Measurements from ENCODE around the gene TRIM16.
"Not testable (repeated sequence)": the region's sequence is repeated elsewhere in the genome, so short reads cannot be mapped to it uniquely, and the experiment has no call there.

Gene TRIM16

DNA sequence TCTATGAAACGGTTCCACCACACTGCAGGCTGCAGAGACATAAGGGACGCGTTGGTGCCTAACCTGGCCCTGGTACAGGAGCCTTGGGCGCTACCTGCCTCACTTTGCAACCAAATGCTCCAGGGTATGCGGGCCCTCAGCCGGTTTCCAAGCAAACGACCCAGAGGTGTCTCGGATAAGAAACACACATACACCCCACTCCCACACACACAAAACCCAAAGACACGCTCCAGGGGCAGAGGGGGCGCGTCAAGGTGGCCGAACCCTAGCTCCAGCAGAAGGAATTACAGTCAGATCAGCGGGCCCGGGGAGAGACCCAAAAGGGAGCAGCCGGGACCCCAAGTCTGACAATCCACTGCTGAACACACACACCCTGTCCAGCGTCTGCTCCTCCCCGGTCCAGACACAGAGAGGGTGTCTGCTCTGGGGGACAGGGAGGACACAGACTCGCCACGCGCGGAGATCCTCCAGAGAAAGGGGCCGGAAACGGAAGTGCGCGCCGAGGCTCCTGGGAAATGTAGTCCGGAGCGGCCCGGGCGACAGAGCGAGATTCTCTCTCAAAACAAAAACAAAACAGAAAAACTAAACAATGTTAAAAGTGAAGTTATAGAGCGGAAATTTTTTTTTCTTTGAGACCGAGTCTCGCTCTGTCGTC lies at the start of gene TRIM16:
TRIM16 (minus strand) TSS at position 488 of the 655 bp plus-strand sequence. CDS start 32,702 bp downstream, outside the sequence.
- DNase-seq = peak; percentile 74

DNA sequence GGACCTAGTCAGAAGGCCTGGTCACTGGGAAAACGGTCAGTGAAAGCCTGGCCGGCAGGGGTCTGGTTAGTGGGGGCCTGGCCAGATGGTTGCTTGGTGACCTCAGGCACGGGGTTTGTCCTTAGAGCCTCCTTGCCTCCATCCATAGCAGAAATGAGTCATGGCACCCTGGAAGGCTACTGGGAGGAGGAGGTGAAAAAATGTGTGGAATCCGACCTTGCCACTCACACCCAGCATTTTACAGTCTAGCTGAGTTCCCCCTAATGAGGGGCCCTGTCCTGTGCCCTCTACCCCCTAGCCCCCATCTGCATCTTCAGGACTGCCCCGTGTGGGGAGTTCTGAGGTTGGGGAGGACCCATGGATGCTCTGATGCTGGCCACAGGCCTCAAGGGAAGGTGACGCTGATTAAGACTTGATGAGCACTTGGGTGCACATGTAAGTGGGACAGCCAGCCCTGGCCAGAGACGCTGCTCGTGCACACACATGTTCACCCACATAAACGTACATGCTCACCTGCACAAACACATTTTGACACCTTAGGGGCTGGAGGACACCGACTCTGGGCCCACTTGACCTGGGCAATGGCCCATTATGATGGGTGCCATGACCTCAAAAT lies 49.2 kb upstream of the TRIM16 start:
- DNase-seq = not testable (repeated sequence)

DNA sequence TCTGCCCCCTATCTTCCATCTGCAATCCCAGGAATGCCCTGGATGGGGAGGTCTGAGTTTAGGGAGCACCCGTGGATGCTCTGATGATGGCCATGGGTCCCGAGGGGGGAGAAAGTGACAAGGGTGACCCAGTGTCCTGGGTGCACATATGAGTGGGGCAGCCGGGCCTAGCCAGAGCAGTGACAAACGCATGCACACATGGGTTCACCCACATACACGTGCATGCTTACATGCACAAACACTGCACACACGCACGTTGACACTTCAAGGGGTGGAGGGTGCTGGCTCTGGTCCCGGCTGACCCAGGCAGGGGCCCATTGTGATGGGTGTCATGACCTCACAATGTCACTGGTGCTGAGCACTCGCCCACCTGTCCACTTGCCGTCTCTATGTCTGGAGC lies 47.8 kb upstream of the TRIM16 start, which contains the start of gene TBC1D26:
TBC1D26 (plus strand) TSS at position 384 of the 400 bp plus-strand sequence. CDS start 3,066 bp downstream, outside the sequence.
- not testable (repeated sequence) for DNase-seq

- DNase-seq = not testable (repeated sequence)
Measured at GRCh38 chr17:15730535-15730934, 46.4 kb upstream of the TRIM16 start.

DNA sequence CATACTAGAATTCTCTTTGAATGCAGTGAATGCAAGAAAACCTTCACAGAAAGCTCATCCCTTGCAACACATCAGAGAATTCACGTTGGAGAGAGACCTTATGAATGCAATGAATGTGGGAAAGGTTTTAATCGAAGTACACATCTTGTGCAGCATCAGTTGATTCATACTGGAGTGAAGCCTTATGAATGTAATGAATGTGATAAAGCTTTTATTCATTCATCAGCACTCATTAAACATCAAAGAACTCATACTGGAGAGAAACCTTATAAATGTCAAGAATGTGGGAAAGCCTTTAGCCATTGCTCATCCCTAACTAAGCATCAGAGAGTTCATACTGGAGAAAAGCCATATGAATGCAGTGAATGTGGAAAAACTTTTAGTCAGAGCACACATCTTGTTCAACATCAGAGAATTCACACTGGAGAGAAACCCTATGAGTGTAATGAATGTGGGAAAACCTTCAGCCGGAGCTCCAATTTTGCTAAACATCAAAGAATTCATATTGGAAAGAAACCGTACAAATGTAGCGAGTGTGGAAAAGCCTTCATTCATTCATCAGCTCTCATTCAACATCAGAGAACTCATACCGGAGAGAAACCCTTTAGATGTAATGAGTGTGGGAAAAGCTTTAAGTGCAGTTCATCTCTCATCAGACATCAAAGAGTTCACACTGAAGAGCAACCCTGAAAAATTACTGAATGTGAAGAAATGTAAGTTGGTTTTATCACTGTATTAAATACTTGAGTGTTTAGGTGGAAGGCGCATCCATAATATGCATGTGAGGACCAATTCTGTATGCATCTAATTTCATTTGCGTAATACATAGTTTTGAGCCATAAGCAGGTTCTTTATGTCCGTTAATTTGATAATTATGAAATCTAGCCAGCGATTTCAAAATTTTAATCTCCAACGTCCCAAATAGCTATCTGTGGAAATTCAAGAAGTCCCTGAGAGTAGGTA lies 32.8 kb upstream of the TRIM16 start:
- DNase-seq = not testable (repeated sequence)

DNA sequence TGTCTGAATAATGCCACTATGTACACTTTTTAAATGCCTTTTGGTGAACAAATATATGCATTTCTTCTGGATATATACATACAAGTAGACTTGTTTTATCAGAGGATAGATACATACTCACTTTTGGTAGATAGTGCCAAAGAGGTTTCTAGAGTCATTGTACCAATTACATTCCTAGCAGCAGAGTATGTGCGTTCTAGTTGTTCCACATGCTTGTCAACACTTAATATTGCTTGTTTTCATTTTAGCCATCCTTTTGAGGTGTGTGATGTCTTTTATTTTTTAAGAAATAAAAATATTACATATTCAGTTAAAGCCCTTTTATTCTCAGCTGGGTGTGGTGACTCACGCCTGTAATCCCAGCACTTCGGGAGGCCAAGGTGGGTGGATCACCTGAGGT lies 24.8 kb upstream of the TRIM16 start:
- not testable (repeated sequence) for DNase-seq

GRCh38 chr17:15704813-15705212 lies 20.7 kb upstream of the TRIM16 start:
- DNase-seq = not testable (repeated sequence)

GRCh38 chr17:15704239-15704638 lies 20.1 kb upstream of the TRIM16 start:
- not testable (repeated sequence) for DNase-seq

DNA sequence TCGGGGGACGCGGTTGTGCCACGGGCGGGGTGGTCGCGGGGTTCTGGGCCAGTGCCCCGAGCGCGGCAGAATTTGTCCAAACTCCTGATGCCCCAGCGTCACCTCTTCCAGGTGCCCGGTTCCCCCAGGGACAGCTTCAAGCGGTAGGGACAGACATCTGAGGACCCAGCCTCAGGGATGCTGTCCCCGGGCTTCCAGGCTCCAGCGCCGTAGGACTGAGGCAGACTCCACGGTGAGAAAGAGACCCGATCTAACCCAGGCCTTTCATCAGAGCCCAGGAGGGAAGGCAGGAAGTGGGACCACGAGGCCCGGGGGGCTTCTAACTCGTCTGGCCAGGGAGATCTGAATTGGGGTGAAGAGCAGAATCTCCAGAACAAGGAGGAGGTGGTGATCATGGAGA lies 15.8 kb upstream of the TRIM16 start:
- not testable (repeated sequence) for DNase-seq

- DNase-seq = peak; percentile 96
Measured at GRCh38 chr17:15699413-15699924, 15.4 kb upstream of the TRIM16 start, which contains the start of gene ZNF286A. TSS of gene ZNF286A (plus strand) at chr17:15699752. CDS start at chr17:15700330, 578 bp downstream.

- not testable (repeated sequence) for DNase-seq
Measured at GRCh38 chr17:15698967-15699366, 14.9 kb upstream of the TRIM16 start.

DNA sequence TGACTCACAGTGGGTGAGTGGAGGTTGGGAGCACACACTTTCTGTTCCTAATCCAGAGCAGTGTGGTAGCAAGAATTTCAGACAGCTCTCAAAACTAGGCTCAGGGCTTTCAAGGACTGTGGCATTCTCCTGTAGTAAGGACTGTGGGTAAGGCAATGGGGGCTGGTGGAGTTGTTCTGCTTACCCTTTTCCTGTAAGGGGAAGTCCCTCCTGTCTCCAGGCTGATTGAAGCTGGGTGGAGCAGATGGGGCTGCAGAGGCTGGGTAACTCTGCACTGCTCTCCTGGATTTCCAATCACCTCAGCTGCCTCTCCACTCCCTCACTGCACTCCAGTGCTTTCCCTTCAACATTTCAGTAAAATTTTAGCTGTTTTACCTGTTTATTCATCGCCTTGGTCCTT lies 3.4 kb upstream of the TRIM16 start:
- not testable (repeated sequence) for DNase-seq

GRCh38 chr17:15683135-15683534 lies 976 bp downstream of the TRIM16 start:
- not testable (repeated sequence) for DNase-seq

DNA sequence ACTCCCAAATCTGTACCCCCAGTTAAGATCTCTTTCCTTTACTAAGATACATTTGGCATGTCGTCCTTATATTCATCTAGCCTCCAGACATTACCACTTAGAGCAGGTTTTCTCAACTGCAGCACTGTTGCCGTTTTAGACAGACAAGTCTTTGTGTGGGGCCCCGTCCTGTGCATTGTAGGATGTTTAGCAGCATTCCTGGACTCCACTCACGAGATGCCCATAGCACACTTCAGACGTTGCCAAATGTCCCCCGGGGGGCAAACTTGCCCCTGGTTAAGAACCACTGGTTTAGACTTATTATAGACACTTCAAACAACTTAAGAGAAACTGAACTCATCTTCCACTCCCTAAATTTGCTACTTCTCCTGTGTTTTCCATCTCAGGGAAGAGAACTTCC lies 8.1 kb downstream of the TRIM16 start:
- not testable (repeated sequence) for DNase-seq

DNA sequence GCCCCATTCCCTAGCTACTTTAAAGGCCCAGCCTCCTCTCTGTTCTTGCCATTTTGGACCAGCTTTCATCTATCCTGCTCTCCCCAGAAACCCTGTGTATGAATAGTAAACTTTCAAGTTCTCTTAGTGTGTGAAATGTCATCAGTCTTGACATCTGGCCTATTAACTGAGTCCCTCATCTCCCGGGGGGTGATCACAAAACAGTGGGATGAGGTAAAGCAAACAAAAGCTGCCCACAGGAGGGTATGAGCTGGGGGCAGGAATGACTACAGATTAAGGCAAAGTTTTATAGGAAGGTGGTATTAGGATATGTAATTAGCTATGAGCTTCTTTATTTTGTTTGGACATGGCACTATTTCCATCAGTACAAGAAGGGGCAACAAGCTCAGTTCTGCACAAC lies 9.5 kb downstream of the TRIM16 start:
- not testable (repeated sequence) for DNase-seq

DNA sequence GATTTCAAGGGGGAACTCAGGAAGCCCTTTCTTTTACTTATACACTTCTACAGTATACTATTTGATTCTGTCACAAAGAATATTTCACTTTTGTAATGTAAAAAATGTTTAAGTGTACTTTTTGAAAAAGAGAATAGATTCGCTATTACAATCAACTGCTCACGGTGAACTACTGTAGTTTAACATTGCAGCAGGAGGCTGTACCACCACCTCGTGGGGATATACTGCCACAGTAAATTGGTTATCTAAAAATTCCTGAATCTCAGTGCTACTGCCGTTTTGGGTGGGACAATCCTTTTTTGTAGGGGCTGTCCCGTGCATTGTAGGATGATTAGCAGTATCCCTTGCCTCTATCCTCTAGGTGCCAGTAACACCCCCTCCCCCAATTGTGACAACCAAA lies 14.6 kb downstream of the TRIM16 start:
- DNase-seq = not testable (repeated sequence)

- DNase-seq = no peak
Measured at GRCh38 chr17:15663691-15664090, 20.4 kb downstream of the TRIM16 start.

GRCh38 chr17:15663176-15663575 lies 20.9 kb downstream of the TRIM16 start:
- DNase-seq = no peak

- no peak for DNase-seq
Measured at GRCh38 chr17:15662681-15663080, 21.4 kb downstream of the TRIM16 start.

GRCh38 chr17:15660077-15660476 lies 24.0 kb downstream of the TRIM16 start:
- no peak for DNase-seq

DNA sequence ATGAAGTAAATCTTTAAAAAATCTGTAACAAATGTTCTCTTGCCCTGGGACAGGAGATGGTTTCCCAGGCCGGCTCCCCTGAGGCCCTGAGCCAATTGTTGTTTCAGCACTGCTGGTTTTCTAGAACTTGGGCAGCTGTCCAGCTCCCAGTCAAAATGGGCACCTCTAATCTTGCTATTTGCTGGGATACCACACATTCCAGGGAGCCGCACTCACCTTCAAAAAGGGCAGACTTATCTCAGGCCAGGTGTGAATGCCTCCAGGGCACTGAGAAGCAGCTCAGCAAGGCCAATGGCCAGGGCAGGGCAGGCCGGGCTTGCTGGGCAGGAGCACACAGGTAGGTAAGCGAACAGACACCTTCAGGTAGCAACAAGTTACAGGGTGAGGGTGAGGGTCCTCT lies 24.4 kb downstream of the TRIM16 start:
- DNase-seq = no peak

DNA sequence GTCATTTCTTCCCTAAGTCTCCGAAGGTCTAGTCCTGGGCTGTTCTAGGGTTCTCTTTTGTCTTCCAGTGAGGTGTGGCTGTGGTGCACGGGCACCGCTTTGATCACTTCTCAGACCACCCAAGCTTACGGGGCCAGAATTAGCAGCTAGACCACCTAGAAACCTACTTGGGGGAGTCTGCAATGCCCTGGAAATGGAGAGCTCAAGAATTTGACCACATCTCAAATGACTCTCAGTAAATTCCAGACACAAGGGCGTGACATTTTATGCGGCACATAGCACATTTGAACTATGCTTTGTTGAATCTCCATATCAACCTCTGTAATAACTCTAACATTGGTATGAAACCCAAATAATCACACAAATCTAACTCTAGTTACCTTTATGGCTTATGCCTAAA lies 24.9 kb downstream of the TRIM16 start:
- no peak for DNase-seq

DNA sequence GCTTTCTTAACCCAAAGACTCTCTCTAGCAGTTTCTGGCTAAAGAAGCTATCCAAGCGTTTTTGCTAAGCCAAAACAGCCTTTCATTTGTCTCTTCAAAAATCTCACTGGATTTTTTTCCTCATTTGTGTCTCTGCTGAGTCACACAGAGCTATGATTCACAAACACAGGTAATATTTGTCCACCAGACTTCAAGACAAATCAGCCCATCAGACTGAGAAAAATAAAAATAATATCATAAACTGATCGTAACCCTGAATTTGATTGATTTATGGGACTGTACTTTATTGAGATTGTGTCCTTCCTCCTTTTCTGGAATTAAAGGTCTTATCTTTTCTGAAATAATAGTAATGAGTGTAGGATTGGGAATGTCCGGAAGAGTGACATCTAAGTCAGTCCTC lies 25.8 kb downstream of the TRIM16 start:
- no peak for DNase-seq

Data from activated effector memory CD4-positive, alpha-beta T cell treated with Interleukin-2 at 50 U/mL for 16 hours (primary cell).